D721Med (cell line): ENCODE data around the gene FAM78A.

Experiments
- DNase-seq: peaks from one replicate; pipeline ENCODE4 v3.0.0; 2011; ENCODE audit warnings: low spot score; ENCODE audit not compliant: insufficient read length
- FAIRE-seq: peaks from 2 replicates; lab custom pipeline; 2011; peaks lifted over from hg19 to GRCh38; lab: Jason Lieb, UNC
- TF ChIP-seq, protein P1 (sequence below): IDR thresholded peaks from 2 replicates; pipeline ENCODE4 v1.5.1; 2012; ENCODE audit warnings: mild to moderate bottlenecking, control low read depth; ENCODE audit not compliant: insufficient read depth; ENCODE audit errors: missing control alignments

FAM78A gene

DNA sequence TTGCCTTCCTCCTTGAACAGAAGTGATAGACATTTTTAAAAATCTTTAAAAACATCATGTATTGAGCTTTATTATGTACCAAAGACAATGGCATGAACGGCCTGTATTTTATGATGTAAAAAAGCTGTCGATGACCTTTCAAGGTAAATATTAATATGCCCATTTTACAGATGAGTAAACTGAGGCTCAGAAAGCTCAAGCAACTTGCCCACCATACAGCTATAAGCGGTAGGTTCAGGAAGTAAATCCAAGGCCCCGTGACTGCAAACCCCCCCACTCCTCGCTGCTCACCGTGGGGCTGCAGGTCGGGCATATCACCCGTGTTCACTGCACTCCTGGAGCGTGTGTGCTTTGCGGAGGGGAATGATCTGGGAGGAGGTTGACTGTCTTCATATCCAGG, 16.6 kb upstream of the FAM78A start:
- FAIRE-seq = no peak
- TF ChIP-seq, protein P1, sequence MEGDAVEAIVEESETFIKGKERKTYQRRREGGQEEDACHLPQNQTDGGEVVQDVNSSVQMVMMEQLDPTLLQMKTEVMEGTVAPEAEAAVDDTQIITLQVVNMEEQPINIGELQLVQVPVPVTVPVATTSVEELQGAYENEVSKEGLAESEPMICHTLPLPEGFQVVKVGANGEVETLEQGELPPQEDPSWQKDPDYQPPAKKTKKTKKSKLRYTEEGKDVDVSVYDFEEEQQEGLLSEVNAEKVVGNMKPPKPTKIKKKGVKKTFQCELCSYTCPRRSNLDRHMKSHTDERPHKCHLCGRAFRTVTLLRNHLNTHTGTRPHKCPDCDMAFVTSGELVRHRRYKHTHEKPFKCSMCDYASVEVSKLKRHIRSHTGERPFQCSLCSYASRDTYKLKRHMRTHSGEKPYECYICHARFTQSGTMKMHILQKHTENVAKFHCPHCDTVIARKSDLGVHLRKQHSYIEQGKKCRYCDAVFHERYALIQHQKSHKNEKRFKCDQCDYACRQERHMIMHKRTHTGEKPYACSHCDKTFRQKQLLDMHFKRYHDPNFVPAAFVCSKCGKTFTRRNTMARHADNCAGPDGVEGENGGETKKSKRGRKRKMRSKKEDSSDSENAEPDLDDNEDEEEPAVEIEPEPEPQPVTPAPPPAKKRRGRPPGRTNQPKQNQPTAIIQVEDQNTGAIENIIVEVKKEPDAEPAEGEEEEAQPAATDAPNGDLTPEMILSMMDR = no peak
- no peak for DNase-seq

- DNase-seq (no peak), FAIRE-seq (no peak)
- TF ChIP-seq, protein P1 = no peak
Measured at GRCh38 chr9:131291795-131292315, 15.5 kb upstream of the FAM78A start.

DNA sequence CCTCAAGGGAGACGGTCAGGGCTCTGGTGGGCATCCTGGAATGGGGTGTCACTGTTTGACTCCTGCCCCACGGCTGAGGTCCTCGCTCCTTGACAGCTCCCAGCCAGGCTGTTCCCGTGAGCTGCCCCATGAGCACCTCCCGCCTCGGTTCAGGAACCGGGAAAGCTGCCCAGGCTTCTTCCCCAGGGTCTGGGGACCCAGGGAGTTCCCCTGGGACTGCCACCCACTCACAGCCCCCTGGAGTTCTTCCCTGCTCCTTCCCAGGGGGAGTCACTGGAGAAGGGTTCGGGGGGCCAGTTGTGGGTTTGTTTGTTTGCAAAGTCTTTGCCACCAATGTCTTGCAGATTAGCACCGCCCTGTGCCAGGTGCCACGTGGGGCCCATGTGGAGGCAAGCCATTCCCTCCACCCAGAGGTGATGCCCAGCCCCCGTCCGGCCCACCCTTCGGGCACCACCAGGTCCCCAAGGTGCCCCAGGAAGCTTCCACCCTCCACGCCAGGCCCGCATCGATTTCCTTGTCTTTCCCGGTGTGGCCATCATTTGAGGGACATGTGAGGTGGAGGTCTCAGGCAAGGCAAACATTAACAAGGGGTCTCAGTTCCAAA, 14.6 kb upstream of the FAM78A start:
- TF ChIP-seq, protein P1 = no peak
- FAIRE-seq = no peak

DNA sequence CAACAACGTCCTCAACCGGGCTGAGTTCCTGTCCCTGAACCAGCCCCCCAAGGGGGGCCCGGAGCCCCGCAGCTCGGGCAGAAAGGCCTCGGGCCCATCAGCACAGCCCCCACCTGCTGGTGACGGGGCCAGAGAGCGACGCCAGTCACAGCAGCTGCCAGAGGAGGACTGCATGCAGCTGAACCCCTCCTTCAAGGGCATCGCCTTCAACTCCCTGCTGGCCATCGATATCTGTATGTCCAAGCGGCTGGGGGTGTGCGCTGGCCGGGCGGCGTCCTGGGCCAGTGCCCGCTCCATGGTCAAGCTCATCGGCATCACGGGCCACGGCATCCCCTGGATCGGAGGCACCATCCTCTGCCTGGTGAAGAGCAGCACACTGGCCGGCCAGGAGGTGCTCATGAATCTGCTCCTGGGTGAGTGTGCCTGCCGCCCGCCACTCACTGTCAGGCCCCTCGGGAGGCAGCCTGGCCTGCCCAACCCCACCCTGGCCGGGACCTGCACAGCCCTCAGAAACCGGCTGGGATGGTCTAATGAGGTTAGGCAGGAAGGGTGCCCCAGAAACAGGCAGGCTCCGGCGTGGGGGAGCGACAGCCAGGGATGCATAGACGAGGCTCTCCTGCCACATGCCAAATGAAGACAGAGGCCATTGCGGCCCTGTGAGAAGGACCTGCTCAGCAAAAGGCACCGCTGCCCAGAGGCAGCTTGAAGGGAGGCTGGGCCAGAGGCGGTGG, 13.9 kb upstream of the FAM78A start:
- no peak for FAIRE-seq
- TF ChIP-seq, protein P1 = no peak
- DNase-seq = no peak

More for the DNA sequence above, 14.6 kb upstream of the FAM78A start:
- no peak for DNase-seq

- TF ChIP-seq, protein P1 = no peak
- DNase-seq (peak; percentile 97), FAIRE-seq (peak; percentile 46)
Measured at GRCh38 chr9:131289301-131290035, 13.2 kb upstream of the FAM78A start, which contains the start of gene PLPP7. PLPP7 (plus strand) TSS chr9:131289723; CDS start chr9:131289998, 275 bp downstream.

DNA sequence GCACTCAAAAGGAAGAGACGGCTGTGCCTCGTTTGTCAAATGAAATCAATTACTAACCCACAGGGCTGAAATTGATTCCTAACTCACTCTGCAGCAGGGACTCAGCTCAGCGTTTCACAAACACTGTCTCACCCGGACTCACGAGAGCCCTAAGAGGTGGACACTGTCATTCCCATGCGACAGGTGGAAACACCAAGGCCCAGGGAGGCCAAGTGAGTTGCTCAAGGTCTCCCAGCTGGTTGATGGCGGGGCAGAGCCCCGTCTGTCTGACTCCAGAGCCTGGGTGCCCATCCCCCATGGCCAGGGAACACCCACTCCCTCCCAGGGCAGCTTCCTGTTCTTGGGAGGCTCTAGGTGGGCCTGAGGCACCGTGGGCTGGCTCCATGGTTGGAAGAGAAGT, 11.9 kb upstream of the FAM78A start:
- TF ChIP-seq, protein P1 = no peak
- FAIRE-seq = no peak
- DNase-seq = no peak
